ENCODE data around the gene SERPINA12. TPM values are rescaled to one million over a fixed set of nuclear protein-coding genes. Genes with fewer than 3 reads are reported as not detected.
A peak's percentile ranks its signal among the peaks of the same experiment; 100 is the strongest.

SERPINA12 gene
- not detected in 2 replicates for total RNA-seq (2014; rRNA removed)
- polyA plus RNA-seq (2012), result 0.12 TPM

DNA sequence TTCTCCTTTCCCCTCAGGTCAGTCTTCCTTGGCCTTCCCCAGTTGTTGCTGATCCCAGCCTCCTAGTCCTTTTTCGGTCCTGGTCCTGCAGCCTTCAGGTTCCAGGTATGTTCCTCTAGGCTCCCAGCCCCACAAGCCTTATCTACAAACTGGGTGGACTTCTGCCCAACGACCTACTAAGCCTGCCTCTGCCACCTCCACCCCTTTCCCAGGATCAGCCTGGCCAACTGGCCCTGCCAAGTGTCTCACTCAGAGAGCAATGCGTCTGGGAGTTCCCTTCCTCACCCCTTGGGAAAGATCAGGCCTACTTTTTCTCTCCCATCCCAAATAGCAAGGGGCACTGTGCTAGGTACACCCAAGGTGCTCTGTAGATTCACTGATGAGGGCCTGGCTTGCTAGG, at the start of gene SERPINA12:
TSS of gene SERPINA12 (minus strand) at position 114 of the 400 bp plus-strand sequence. CDS start 11,072 bp downstream, outside the sequence.
- DNase-seq (ENCODE audit: low read depth), result no peak

GRCh38 chr14:94558842-94559241, 49.6 kb upstream of the SERPINA12 start:
- no peak for DNase-seq (ENCODE audit: low read depth)

DNA sequence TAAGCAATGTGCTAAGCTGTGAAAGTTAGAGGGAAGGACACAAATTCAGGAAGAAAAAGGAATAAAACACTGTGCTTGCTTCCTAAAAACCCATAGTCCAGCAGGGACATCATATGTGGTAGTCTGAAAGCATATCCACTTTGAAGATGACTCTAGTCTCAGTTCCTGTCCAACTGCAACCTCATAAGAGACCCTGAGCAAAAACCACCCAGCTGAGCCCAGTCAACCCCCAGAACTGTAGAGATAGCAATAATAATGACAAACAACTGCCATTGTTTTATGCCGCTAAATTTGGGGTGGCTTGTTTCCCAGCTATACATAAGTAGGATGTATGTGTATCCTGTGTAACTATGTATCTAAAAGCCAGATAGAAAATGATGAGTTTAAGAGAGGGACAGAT, 48.1 kb upstream of the SERPINA12 start:
- DNase-seq (ENCODE audit: low read depth), result no peak

- DNase-seq (ENCODE audit: low read depth), result no peak
Observed at GRCh38 chr14:94555991-94556390, 46.7 kb upstream of the SERPINA12 start.

DNA sequence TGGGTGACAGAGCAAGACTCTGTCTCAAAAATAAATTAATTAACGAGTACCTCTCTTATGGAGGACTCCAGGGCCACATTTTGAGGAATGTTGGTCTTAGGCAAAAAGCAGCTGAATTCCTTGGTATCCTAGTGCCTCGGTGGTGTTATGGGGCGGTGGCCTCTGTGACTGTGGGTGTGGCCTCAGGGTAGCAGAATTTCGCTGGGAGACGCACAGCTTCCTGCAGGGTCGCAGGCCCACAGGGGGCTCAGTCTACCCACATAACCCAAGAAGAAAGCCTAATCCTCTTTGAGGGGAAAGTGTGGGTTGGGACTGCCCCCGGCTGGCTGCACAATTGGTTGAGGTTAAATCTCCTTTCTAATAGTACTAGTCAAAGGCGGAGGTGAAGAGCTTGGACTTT, 40.8 kb upstream of the SERPINA12 start:
- DNase-seq (ENCODE audit: low read depth), result no peak

DNA sequence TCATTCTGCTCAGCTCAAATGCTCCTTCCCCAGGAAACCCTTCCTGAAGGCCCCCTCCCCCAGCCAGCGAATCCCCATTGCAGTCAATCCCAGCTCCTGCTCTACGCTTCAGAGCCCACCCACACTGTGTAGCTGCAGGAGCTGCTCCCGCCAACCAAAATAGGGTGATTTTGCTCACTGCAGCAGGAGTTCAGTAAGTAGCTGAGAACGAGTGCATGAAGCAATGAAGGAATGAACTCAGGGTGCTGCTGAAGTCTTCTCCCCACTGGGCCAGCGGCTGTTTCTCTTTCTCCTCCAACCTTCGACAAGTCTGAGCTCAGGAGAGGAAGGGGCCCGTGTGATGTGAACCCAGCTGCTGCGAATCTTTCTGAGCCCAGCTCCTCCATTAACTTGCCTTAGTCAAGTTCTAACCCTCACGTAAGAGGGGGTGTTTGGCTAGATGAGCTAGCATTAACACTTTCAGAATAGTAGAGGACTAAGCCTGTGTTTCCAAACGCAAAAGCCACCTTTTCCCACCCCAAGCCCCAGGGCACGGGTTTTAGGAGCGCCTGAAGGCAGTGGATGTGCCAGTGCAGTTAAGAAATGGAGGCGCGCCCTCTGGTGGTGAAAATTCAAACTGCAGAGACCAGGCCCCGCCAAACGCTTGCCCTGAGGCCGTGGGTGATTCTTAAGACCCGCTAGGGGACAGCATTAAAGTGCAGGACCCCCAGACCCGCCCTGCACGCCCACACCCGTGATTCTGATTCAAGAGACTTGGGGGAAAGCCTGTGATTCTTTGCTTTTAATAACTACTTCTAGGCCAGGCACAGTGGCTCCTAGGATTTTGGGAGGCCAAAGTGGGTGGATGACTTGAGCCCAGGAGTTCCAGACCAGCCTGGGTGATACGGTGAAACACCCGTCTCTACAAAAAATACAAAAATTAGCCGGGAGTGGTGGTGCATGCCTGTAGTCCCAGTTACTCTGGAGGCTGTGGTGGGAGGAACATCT, 40.0 kb upstream of the SERPINA12 start:
- DNase-seq (ENCODE audit: low read depth), result peak; percentile 11

DNA sequence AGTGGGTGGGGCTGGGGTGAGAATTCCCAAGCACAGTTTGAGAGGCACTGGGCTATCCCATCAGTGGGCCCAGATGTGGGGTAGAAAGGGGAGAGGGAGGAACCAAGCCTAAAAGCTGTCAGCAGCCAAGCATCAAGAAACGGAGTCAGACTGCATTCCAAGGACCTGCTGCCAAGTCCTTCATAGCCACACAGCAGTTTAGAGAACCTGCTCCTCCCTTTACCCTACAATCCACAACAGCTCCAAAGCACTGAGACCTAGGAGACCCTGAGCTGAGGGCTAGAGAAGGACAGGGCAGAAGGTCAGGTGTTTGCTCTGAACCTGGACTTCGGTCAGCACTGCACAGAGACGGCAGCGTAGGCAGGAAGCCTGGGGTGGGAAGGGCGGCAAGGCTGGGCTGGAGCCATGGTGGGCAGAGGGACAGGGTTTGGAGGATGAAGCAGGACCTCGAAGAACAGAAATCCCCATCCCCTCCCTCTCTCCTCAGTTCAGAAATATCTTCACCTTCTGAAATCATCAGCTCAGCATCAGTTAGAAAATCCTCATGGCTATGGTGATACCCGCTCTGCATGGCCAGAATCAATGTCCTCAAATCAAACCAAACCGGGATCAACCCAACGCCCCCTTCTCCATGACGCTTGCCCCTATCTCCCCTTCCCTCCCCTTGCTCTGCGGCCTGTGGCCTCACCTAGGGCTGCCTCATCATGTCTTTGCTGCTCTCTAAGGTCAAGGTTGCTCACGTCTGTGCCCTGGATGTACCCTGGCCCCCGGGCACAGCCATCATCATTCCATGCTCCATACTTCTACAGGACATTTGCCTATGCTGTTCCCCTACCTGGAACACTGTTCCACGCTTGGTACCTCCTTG, 39.1 kb upstream of the SERPINA12 start:
- DNase-seq (ENCODE audit: low read depth), result no peak

GRCh38 chr14:94547726-94548125, 38.5 kb upstream of the SERPINA12 start:
- no peak for DNase-seq (ENCODE audit: low read depth)

- DNase-seq (ENCODE audit: low read depth), result no peak
Observed at GRCh38 chr14:94547151-94547680, 37.9 kb upstream of the SERPINA12 start.

DNA sequence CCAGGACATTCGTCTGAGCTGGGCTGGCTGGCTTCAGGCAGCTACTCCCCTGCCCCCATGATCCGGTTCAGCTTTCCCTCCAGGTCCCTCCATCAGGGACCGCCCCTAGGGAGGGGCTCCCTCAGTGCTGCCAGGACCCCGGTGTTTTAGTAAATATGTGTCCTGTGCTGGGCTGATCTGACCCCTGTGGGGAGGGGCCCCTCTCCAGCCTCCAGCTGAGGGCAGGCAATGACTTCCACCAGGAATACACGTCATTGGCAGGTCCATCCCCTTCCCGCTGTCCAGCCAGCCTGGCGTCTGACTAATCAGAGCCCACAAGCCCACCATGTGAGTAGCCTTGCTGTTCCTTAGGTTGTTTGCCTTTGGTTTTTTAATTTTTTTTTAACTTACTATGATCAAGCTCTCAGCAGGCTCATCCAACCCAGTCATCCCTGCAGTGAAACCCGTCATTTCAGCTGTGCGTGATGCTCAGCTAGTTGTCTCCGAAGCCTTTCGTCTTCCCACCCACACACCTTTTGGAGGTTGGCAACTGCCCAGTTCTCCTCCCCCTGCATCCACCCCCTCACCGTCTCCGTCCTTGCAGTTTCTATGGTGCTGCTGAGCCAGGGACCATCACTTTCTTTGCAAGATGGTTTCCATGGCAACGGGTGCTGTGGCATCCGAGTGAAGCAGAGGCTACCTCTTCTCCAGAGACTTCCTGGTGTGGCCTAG, 36.0 kb upstream of the SERPINA12 start:
- DNase-seq (ENCODE audit: low read depth), result no peak

DNA sequence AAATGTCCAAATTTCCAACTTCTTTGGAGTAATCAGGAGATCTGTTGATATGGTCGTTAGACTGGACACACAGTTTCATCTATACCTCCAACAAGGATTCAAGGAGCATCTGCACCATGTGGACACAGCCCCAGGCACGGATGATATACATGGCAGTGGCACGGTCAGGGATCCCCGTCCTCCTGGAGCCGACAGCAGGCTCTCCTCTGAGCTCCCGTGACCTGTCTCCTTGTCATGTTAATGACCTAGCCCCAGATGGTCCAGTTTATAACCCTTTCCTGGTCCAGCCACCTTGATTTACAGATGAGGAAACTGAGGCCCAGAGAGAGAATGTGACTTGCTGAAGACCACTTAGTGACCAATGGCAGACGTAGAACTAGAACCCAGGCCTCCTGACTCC, 35.5 kb upstream of the SERPINA12 start:
- no peak for DNase-seq (ENCODE audit: low read depth)

DNA sequence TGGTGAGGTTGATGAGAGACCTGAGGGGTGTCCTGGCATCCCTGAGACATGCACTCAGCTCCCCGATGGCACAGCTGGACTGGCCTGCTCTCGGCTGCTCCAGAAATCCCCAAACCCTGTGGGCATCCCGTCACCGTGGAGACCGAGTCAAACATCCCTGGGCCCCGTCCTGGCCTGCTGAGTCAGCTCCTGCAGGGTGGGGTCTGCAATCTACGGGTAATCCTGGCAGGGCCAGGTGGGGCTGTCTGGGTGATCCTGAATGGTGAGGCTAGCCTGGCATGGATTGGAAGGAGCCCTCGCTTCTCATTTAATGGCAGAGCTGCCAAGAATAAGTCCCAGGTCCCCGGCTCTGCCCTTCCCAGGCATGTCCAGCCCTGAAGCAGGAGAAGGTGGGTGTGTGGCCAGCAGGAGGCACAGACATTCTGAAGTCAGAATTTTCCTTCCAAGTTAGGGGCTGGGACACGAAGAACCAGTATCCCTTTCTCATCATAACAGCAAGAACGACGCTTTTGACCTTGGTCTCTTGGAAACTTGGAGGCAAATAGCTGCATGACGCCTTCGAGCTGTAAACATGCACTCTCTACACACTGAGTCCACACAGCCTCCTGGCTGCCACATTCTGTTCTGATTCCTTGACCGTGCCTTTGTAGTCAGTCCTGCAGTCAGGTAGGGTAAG, 34.3 kb upstream of the SERPINA12 start:
- DNase-seq (ENCODE audit: low read depth), result no peak

GRCh38 chr14:94542811-94543440, 33.7 kb upstream of the SERPINA12 start:
- no peak for DNase-seq (ENCODE audit: low read depth)

DNA sequence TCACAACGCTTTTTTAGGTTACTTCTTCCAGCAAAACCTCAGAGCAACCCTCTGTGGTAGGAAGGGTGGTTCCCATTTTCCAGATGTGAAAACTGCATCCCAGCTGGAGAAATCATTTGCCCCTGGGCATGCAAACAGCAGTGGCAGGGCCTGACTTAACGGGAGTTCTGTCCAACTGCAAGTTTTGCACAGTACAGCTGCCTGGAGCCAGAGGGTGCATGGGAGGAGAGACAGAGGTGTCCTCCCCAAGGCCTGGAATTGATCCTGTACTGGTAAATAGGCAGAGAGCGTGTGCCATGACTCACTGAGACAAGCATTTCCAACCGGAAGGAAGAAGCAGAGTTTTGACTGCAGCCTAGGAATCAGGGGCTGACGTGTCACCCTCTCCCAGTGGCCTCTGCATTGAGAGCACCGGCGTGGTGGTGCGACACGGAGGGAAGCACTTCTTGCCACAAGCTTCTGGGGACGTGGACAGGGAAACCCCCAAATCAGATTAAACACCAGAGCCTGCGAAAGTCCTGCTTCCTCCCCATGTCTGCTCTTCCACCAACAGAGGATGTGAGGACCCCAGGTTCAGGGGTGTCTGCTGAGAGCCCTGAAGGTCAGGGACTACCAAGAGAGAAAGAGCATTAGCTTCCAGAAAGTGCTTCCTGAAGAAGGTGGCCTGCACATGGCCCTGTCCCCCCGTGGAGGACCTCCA, 33.0 kb upstream of the SERPINA12 start:
- no peak for DNase-seq (ENCODE audit: low read depth)

DNA sequence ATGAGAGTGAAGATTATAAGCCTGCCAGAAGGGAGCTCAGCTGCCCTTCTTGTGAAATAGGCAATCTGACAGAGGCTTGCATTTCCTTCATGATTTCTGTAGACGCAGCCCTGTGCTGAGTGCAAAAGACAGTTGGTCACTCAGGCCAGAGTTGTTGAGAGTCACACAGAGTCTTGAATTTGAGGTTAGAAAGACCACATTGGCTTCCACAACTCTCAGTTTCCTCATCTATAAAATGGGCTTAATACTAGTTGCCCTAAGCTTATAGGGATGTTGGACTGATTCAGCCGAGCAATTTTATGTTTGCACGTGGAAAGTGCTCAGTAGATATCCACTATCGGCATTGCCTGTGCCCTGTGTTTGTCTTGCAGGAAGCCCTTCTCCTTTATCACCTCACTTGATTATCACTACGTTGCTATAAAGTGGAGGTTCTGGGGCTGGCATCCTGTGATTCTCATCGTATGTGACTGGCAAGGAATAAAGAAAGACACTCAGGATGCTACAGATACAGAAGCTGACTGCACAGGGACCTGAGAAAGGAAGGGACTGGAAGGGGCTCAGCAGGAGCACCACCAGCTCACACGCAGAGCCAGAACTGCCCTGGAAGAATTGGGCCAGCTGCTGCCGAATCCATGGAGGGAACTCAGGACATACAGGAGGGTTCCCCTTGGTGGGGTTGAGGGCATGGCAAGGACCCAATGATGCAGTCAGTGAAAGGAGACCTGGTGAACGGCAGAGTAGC, 32.1 kb upstream of the SERPINA12 start:
- DNase-seq (ENCODE audit: low read depth), result no peak

DNA sequence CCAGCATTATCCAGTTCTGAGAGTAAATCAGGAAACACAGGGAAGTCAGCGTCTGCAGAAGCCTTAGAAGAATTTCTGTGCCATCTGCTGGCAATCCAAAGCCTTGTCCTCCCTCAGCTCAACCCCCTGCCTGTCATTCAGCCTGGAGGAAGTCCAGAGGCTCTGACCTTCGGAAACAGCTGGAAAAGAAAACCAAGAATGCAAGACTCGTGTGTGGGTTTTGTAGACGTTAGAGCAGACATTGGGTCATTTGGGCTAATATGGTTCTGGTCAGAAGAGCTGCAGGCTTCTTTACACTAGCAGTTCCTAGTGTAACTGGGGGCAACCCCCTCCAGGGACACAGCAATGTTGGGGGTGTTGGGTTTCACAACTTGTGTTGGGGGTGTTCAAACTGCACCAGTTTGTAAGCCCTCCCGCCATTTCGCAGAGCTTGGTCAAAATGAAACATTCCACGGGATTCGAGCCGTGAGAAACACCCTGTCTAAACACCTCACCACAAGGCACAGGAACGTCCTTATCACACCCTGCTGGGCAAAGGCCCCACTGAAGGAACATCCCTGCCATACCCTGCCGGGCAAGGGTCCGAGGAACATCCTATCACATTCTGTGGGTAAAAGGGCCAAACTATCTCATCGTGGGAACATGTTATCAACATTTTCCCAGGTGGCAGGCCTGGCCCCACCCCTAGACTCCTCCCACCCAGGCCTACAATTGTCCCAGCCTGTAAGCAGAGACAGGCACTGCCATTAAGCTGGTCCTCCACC, 30.9 kb upstream of the SERPINA12 start:
- peak; percentile 53 for DNase-seq (ENCODE audit: low read depth)

DNA sequence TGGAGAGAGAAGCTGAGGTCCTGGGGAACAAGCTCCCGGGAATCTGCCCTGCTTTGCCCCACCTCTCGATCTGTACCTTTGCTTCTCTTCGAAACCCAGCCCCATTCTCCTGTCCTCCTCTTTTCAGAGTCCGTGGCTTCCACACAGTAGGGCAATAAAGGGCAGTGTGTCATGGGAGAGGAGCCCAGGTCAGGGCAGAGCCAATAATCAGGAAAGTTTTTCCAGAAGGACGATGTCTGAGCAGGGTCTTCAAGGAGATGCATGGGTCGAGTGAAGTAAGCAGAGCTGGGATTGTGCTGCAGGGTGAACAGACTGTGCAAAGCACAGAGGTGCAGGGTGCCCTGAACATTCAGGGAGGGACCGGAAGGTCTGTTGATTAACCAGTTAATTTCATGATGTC, 29.9 kb upstream of the SERPINA12 start:
- DNase-seq (ENCODE audit: low read depth), result no peak
